NT2/D1 (cell line): ENCODE data around the gene NRL.

Experiments used
- DNase-seq: peaks from one replicate; pipeline ENCODE4 v3.0.0-alpha.2; 2011; ENCODE audit warnings: low read depth, low spot score
- H3K27me3 ChIP-seq: 2 replicates; pipeline ENCODE4 v1.6.0; 2011; ENCODE audit warnings: mild to moderate bottlenecking; ENCODE audit not compliant: insufficient read length, insufficient read depth
- H3K36me3 ChIP-seq: 2 replicates; pipeline ENCODE4 v1.6.1; 2011; ENCODE audit warnings: mild to moderate bottlenecking, low read length, mixed read lengths; ENCODE audit not compliant: insufficient read depth, insufficient read length
- H3K4me1 ChIP-seq: 2 replicates; pipeline ENCODE4 v1.5.1; 2011; ENCODE audit not compliant: insufficient read depth, insufficient read length
- H3K4me3 ChIP-seq: 2 replicates; pipeline ENCODE4 v1.5.1; 2011; ENCODE audit warnings: low read depth; ENCODE audit not compliant: insufficient read length
- H3K9ac ChIP-seq: 2 replicates; pipeline ENCODE4 v1.6.0; 2011; ENCODE audit warnings: low read depth; ENCODE audit not compliant: insufficient read length
- H3K9me3 ChIP-seq: 2 replicates; pipeline ENCODE4 v1.5.1; 2011; ENCODE audit warnings: mild to moderate bottlenecking, low read length; ENCODE audit not compliant: insufficient read depth
- SUZ12 ChIP-seq: IDR thresholded peaks from 2 replicates; pipeline ENCODE4 v1.6.1; 2011; ENCODE audit not compliant: insufficient read length, insufficient read depth; ENCODE audit errors: extremely low read depth
- YY1 ChIP-seq: IDR thresholded peaks from 2 replicates; pipeline ENCODE4 v1.6.1; 2011; ENCODE audit not compliant: insufficient read length, insufficient read depth
- ZNF274 ChIP-seq: IDR thresholded peaks from 2 replicates; pipeline ENCODE4 v1.6.1; 2011; ENCODE audit warnings: mild to moderate bottlenecking, low read depth, low read length

NRL gene

GRCh38 chr14:24139272-24139934, 24.7 kb upstream of the NRL start:
- Histone ChIP-seq H3K27me3 (peaks cover 4% of the 10 kb centered on the region), H3K4me3 (no peak overlapping the region), H3K9me3 (no peaks in the 10 kb centered on the region), H3K36me3 (peaks cover 40% of the 10 kb centered on the region), H3K4me1 (no peaks in the 10 kb centered on the region), H3K9ac (no peak overlapping the region)
- DNase-seq, result no peak
- no peak for TF ChIP-seq SUZ12
- TF ChIP-seq ZNF274, result no peak
- TF ChIP-seq YY1, result no peak

GRCh38 chr14:24138396-24139271, 23.9 kb upstream of the NRL start:
- H3K9me3 ChIP-seq, result no peaks in the 10 kb centered on the region
- H3K27me3 ChIP-seq, result peaks cover 4% of the 10 kb centered on the region
- no peak for DNase-seq
- no peak overlapping the region for H3K9ac ChIP-seq
- H3K36me3 ChIP-seq, result peaks cover 34% of the 10 kb centered on the region
- TF ChIP-seq SUZ12 (no peak), ZNF274 (no peak), YY1 (no peak)
- no peak overlapping the region for H3K4me3 ChIP-seq
- no peaks in the 10 kb centered on the region for H3K4me1 ChIP-seq

- Histone ChIP-seq H3K27me3 (peaks cover 4% of the 10 kb centered on the region), H3K4me1 (no peaks in the 10 kb centered on the region), H3K9ac (no peak overlapping the region), H3K9me3 (no peaks in the 10 kb centered on the region), H3K4me3 (no peak overlapping the region), H3K36me3 (peaks cover 25% of the 10 kb centered on the region)
- DNase-seq, result no peak
- no peak for TF ChIP-seq YY1
- TF ChIP-seq SUZ12, result no peak
- no peak for TF ChIP-seq ZNF274
Measured at GRCh38 chr14:24137529-24138395, 23.0 kb upstream of the NRL start.

GRCh38 chr14:24136684-24137528, 22.2 kb upstream of the NRL start:
- Histone ChIP-seq H3K9ac (peak overlapping the region; percentile 77), H3K36me3 (peaks cover 25% of the 10 kb centered on the region), H3K27me3 (peaks cover 4% of the 10 kb centered on the region), H3K9me3 (no peaks in the 10 kb centered on the region), H3K4me3 (peak overlapping the region; percentile 66), H3K4me1 (peaks cover 6% of the 10 kb centered on the region)
- TF ChIP-seq YY1, result no peak
- no peak for TF ChIP-seq ZNF274
- TF ChIP-seq SUZ12, result no peak
- DNase-seq, result no peak

- no peaks in the 10 kb centered on the region for H3K9me3 ChIP-seq
- DNase-seq, result no peak
- H3K4me3 ChIP-seq, result peak within 1 kb of the TSS; percentile 66
- peaks cover 25% of the 10 kb centered on the region for H3K36me3 ChIP-seq
- TF ChIP-seq SUZ12, result no peak
- TF ChIP-seq YY1, result no peak
- no peak for TF ChIP-seq ZNF274
- peak within 1 kb of the TSS; percentile 77 for H3K9ac ChIP-seq
- H3K4me1 ChIP-seq, result peaks cover 7% of the 10 kb centered on the region
- H3K27me3 ChIP-seq, result peaks cover 4% of the 10 kb centered on the region
Measured at GRCh38 chr14:24135834-24136683, 21.3 kb upstream of the NRL start, which contains the start of gene PSME1. Gene PSME1, plus strand, starts transcription at chr14:24136194. Its CDS starts 69 bp downstream, at chr14:24136263.

GRCh38 chr14:24135584-24135833, 20.8 kb upstream of the NRL start:
- Histone ChIP-seq H3K36me3 (peaks cover 25% of the 10 kb centered on the region), H3K9ac (peak overlapping the region; percentile 72), H3K9me3 (no peaks in the 10 kb centered on the region), H3K4me3 (peak overlapping the region; percentile 66), H3K4me1 (peaks cover 7% of the 10 kb centered on the region), H3K27me3 (peaks cover 4% of the 10 kb centered on the region)
- DNase-seq, result no peak
- TF ChIP-seq ZNF274 (no peak), YY1 (no peak), SUZ12 (no peak)
